Measurements from ENCODE around the gene METTL16.

GRCh38 chr17:2414446-2415064, 97.1 kb downstream of the METTL16 start:
- TF ChIP-seq ARNTL (CRISPR knock-in tag; IDR thresholded peaks at IDR 0.05; ENCODE audit: borderline replicate concordance, low read depth) (no peak), BACH2 (CRISPR knock-in tag; IDR thresholded peaks at IDR 0.05; ENCODE audit: borderline replicate concordance) (no peak), PPARA (CRISPR knock-in tag; IDR thresholded peaks at IDR 0.05; ENCODE audit: borderline replicate concordance) (no peak)
